GM21576 (cell line): ENCODE measurements around the gene WDR90.
"Not testable (repeated sequence)": the region's sequence is repeated elsewhere in the genome, so short reads cannot be mapped to it uniquely, and the experiment has no call there.

Source experiments
- ATAC-seq: cut with Tn5 transposase; IDR thresholded peaks from one replicate; pipeline ENCODE4 v1.9.1; 2021; ENCODE audit warnings: mild to moderate bottlenecking, moderate library complexity; ENCODE audit not compliant: unreplicated experiment

Gene WDR90

GRCh38 chr16:704552-705380, 55.6 kb downstream of the WDR90 start:
- no peak for ATAC-seq

GRCh38 chr16:705431-706188, 56.4 kb downstream of the WDR90 start, which contains the start of gene FBXL16:
Gene FBXL16 (minus strand): TSS chr16:705801. CDS start chr16:697405, 8,396 bp downstream.
- no peak for ATAC-seq

DNA sequence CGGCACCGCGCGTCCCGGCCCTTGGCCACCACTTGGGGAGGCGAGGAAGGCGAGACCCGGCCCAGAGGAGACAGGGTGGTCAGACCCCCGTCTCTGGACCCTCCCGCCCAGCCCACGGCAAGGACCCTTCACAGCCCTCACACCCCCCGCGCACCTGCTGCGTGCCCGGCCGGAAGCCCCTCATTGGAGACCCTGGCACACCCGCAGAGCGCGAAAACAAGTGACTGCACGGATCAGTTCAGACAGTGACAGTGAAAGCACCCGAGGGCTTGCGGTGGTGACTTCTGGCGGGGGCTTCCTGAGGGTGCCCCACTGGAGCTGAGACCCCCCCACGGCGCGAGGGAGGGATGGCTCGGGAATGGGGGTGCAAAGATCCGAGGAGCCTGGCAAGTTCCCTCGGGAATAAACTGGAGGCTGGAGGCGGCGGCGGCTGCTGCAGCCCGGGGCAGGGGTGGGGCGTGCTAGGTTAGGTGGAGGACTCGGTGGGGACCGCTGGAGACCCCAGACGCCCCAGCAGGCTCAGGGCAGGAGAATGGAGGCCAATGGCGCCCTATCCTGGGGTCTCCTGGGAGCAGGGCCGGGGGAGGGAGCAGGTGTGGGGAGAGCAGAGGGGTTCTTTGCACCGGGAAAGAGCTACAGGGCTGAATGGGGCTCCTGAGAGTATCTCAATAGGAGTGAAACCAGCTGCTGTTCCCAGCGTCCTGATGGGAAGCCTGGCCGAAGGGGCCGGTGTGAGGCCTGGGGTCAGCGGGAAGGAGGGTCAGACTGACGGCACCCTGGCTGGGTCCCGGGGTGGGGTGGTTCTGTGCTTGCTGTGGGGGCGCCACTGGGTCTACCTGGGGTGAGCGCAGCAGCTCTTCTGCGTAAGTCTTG, 57.3 kb downstream of the WDR90 start:
- no peak for ATAC-seq

DNA sequence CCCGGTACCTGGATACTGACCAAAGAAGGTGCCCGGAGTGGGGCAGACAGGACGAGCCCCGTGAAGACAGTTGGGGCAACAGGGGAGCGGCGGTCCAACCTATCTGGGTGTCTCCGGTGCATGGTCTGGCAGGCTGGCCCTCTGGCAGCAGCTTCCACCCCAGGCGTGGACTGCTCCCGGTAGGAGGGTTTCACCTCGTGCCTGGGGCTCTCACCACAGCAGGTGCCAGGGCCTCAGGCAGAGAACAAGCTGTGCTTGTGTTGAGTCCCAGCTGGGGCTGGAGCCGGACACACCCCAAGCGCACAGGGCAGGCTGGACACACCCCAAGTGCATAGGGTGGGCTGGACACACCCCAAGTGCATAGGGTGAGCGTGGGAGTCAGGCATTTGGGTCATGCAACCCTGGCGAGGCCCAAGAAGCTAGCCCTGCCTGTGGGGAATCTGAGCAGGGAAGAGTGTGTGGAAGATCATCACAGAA, 57.9 kb downstream of the WDR90 start:
- ATAC-seq, result no peak

- ATAC-seq, result no peak
These were observed 58.9 kb downstream of the WDR90 start for GRCh38 chr16:708019-708418.

GRCh38 chr16:708959-709358, 59.8 kb downstream of the WDR90 start:
- no peak for ATAC-seq

DNA sequence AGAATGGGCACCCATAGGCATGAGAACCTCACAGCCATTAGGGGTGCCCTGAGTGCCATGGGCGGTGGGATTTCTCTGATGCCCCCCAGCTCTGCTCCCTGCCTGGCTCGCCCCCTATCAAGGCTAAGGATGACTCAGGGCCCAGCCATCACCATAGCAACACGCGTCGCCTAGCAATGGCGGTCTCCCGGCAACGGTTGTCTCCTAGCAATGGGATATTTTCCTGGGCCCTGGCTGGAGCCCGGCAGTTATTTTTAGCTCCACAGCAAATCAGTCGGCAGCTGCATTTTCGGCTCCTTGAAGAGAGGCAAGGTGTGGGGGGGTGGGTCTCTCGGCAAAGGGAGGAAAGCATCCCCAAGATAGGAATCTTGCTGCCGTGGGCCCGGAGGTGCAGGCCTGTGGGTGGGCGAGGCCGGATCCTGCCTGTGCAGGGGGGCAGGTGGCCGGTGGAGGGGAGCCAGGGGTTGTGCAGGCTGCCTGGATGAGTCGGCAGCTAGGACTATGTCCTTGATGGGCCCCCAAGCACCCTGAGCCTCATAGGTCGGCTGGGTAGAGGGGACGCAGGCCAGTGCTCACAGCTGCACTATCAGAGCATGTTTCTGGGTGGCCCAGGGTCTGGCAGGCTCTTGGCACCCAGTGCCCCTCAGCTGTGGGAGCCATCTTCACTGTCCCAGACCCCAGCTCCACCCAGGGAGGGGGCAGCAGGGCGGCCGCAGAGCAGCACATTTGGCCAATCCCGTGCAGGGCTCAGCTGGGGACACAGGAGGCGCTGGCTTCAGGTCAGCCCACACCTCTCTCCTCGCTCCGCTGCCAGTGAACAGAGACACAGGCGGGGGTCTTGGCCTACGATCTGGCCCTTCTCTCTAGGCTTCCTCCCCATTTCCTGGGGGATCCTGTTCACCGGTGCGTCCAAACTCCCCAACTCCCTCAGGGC, 60.7 kb downstream of the WDR90 start:
- no peak for ATAC-seq

- no peak for ATAC-seq
These were observed 61.4 kb downstream of the WDR90 start for GRCh38 chr16:710500-711075.

DNA sequence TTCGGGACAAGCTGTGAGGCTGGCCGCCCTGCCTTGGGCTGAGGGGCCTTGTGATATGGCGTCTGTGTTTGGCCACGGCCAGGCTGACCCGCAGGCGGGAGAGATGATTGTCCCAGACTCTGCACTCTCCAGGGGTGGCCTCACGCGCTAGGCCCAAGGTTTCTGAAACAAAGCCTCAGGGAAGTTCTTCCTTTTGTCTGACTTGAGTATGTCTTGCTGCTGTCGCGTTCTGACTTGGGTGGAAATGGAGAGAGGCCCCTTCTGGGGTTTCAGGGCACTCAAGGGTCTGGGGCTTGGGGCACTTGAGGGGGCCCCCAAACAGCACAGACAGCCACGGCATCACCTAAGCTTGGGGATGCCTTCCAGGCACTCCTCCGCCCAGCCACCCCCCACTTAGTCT, 61.9 kb downstream of the WDR90 start:
- ATAC-seq, result no peak

DNA sequence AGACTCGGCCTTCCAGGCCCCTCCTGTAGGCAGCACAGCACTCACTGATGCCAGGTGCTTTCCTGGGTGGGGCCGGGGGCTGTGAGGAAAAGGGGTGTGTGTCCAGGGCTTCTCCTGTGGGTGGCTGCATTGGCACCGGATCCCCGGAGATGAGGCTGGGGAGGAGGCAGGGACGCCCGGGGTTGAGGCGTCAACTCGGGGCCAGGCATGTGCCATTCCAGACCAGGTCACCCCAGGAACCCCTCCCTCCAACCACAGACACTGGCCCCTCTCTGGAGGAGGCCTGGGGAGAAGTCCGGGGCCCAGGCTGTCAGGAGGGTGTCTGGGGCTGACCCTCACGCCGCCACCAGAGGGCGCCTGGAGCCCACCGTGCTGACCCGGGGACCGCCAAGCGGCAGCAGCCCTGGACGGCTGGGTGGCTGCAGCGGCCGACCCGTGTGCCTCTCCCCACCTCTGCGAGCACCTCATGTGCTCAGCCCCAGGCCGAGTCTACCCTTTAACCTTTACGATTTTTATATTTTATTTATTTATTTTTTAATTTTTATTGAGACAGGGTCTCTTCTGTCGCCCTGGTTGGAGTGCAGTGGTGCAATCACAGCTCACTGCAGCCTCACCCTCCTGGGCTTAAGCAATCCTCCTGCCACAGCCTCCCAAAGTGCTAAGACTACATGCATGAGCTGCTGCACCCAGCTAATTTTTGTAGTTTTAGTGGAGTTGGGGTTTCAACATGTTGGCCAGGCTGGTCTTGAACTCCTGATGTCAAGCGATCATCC, 62.6 kb downstream of the WDR90 start:
- ATAC-seq, result no peak

DNA sequence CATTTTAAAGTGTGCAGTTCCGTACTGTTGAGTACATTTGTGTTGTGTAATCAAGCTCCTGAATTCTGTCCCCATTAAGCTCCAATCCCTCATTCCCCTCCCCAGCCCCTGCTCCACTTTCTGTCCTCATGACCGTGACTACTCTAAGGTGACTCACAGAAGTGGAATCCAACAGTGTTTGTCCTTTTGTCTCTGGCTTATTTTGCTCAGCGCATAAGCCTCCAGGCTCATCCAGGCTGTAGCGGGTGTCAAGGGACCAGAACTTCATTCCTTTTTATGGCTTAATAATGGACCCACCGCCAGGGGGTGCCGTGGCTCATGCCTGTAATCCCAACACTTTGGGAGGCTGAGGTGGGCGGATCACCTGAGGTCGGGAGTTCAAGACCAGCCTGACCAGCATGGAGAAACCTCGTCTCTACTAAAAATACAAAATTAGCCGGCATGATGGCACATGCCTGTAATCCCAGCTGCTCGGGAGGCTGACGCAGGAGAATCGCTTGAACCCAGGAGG, 63.6 kb downstream of the WDR90 start:
- ATAC-seq, result not testable (repeated sequence)

DNA sequence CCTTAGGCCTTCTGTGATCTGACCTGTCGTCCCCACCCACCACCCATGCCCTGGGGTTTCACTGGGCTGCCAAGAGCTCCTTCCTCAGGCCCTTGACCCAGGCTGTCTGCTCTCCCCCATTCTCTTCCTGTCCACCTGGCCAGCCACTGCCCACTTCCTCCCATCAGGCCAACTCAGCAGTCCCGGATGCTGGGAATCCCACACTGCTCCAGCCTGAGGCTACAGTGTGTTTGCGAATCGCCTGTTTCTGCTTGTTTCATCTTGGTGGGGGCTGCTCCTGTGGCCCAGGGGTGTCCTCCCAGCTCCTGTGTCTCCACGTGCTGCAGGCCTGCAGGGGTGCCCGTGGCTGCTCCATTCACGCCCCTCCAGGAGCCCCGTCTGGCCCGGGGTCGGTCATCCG, 64.9 kb downstream of the WDR90 start:
- ATAC-seq, result no peak

GRCh38 chr16:714558-715476, 65.7 kb downstream of the WDR90 start, which contains the start of gene METRN:
Gene METRN (plus strand): TSS chr16:715118. CDS start chr16:715290, 172 bp downstream.
- ATAC-seq, result peak; percentile 55

DNA sequence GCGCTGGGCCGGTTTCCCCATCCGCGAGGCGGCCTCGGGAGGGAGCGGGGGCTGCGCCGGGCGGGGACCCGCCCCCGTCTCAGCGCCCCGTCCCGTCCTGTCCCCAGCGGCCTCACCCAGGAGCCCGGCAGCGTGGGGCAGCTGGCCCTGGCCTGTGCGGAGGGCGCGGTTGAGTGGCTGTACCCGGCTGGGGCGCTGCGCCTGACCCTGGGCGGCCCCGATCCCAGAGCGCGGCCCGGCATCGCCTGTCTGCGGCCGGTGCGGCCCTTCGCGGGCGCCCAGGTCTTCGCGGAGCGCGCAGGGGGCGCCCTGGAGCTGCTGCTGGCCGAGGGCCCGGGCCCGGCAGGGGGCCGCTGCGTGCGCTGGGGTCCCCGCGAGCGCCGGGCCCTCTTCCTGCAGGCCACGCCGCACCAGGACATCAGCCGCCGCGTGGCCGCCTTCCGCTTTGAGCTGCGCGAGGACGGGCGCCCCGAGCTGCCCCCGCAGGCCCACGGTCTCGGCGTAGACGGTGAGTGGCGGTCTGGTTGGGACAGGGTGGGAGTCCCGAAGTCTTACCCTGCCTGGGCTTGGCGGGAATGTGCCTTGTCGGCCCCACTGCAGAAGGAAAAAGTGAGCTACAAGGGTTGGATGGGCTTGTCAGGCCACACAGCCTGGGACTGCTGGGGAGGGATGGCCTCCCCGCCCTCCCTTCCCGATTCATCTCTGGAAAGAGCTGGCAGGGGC, 66.5 kb downstream of the WDR90 start:
- peak; percentile 12 for ATAC-seq

GRCh38 chr16:716200-716568, 67.0 kb downstream of the WDR90 start:
- no peak for ATAC-seq

DNA sequence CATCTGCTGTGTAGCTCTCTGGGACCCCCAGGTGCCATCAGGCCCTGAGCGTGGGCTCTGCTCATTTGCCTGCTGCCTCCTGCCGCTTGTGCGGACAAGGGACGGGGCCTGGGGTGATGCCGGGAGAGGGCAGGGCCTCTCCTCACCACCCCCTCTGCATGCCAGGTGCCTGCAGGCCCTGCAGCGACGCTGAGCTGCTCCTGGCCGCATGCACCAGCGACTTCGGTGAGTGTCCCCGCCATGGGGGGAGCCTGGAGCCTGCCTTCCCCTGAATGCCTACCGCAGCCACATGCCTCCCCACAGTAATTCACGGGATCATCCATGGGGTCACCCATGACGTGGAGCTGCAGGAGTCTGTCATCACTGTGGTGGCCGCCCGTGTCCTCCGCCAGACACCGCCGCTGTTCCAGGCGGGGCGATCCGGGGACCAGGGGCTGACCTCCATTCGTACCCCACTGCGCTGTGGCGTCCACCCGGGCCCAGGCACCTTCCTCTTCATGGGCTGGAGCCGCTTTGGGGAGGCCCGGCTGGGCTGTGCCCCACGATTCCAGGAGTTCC, 67.7 kb downstream of the WDR90 start:
- no peak for ATAC-seq
